RWPE2 (cell line): ENCODE data around the gene FES.

ENCODE experiments used
- ATAC-seq: fragments of 200-7000 bp; cut with Tn5 transposase; 3 replicates; pipeline ENCODE4 v1.9.1; 2021; ENCODE audit warnings: low read depth
- DNase-seq: peaks from one replicate; pipeline ENCODE4 v3.0.0-alpha.2; 2020; ENCODE audit warnings: low spot score
- H3K27ac ChIP-seq: fragments of 450-650 bp; 2 replicates; pipeline ENCODE4 v1.5.1; 2017; ENCODE audit warnings: mild to moderate bottlenecking; ENCODE audit not compliant: poor library complexity, severe bottlenecking
- H3K27me3 ChIP-seq: fragments of 250-450 bp; sonication (Bioruptor Pico); 2 replicates; pipeline ENCODE4 v1.5.1; 2021; ENCODE audit warnings: mild to moderate bottlenecking, moderate library complexity; ENCODE audit not compliant: insufficient read depth, poor library complexity, severe bottlenecking
- H3K36me3 ChIP-seq: fragments of 250-450 bp; sonication (Bioruptor Pico); 2 replicates; pipeline ENCODE4 v1.5.1; 2020; ENCODE audit warnings: low read depth, mild to moderate bottlenecking, moderate library complexity
- H3K4me1 ChIP-seq: fragments of 250-450 bp; sonication (Bioruptor Pico); 2 replicates; pipeline ENCODE4 v1.5.1; 2021; ENCODE audit warnings: mild to moderate bottlenecking, moderate library complexity; ENCODE audit not compliant: insufficient read depth, poor library complexity, severe bottlenecking
- H3K4me3 ChIP-seq: fragments of 250-450 bp; sonication (Bioruptor Pico); 2 replicates; pipeline ENCODE4 v1.5.1; 2021; ENCODE audit warnings: mild to moderate bottlenecking, moderate library complexity; ENCODE audit not compliant: severe bottlenecking
- H3K9me3 ChIP-seq: fragments of 250-450 bp; sonication (Bioruptor Pico); 2 replicates; pipeline ENCODE4 v1.5.1; 2021; ENCODE audit warnings: mild to moderate bottlenecking, moderate library complexity; ENCODE audit not compliant: severe bottlenecking
- CTCF ChIP-seq: fragments of 450-650 bp; IDR thresholded peaks from one replicate; pipeline ENCODE4 v1.5.1; 2017; ENCODE audit warnings: mild to moderate bottlenecking, moderate library complexity; ENCODE audit not compliant: poor library complexity, severe bottlenecking

FES gene

GRCh38 chr15:90883976-90884718, at the start of gene FES:
Gene FES, plus strand, starts transcription at chr15:90884504. Its CDS starts 542 bp downstream, at chr15:90885046.
- Histone ChIP-seq H3K36me3 (peaks cover 14% of the 10 kb centered on the region), H3K27me3 (no peaks in the 10 kb centered on the region), H3K4me1 (no peaks in the 10 kb centered on the region), H3K9me3 (no peaks in the 10 kb centered on the region), H3K4me3 (no peak within 1 kb of the TSS), H3K27ac (no peak within 1 kb of the TSS)
- TF ChIP-seq CTCF = no peak
- DNase-seq (peak; percentile 73), ATAC-seq (no peak)

GRCh38 chr15:90834626-90835025, 49.7 kb upstream of the FES start:
- H3K27me3 ChIP-seq = no peaks in the 10 kb centered on the region
- ATAC-seq (no peak), DNase-seq (no peak)
- H3K4me1 ChIP-seq = peaks cover 2% of the 10 kb centered on the region
- no peaks in the 10 kb centered on the region for H3K36me3 ChIP-seq
- no peaks in the 10 kb centered on the region for H3K9me3 ChIP-seq
- H3K4me3 ChIP-seq = no peak overlapping the region
- TF ChIP-seq CTCF = no peak
- no peak overlapping the region for H3K27ac ChIP-seq

GRCh38 chr15:90836296-90836871, 47.9 kb upstream of the FES start:
- no peak for DNase-seq
- Histone ChIP-seq H3K27me3 (no peaks in the 10 kb centered on the region), H3K36me3 (no peaks in the 10 kb centered on the region), H3K27ac (no peak overlapping the region), H3K4me3 (no peak overlapping the region), H3K9me3 (no peaks in the 10 kb centered on the region), H3K4me1 (peaks cover 6% of the 10 kb centered on the region)
- no peak for ATAC-seq
- no peak for TF ChIP-seq CTCF

GRCh38 chr15:90837094-90837493, 47.2 kb upstream of the FES start:
- H3K4me3 ChIP-seq = no peak overlapping the region
- H3K27ac ChIP-seq = no peak overlapping the region
- peaks cover 6% of the 10 kb centered on the region for H3K4me1 ChIP-seq
- ATAC-seq (no peak), DNase-seq (no peak)
- no peak for TF ChIP-seq CTCF
- H3K27me3 ChIP-seq = no peaks in the 10 kb centered on the region
- no peaks in the 10 kb centered on the region for H3K9me3 ChIP-seq
- H3K36me3 ChIP-seq = no peaks in the 10 kb centered on the region

GRCh38 chr15:90838139-90838538, 46.2 kb upstream of the FES start:
- TF ChIP-seq CTCF = no peak
- Histone ChIP-seq H3K4me3 (no peak overlapping the region), H3K27me3 (no peaks in the 10 kb centered on the region), H3K36me3 (no peaks in the 10 kb centered on the region), H3K27ac (no peak overlapping the region), H3K4me1 (peaks cover 6% of the 10 kb centered on the region), H3K9me3 (no peaks in the 10 kb centered on the region)
- ATAC-seq = no peak
- no peak for DNase-seq
